ENCODE measurements around the gene CCDC27. TPM values are rescaled to one million over a fixed set of nuclear protein-coding genes. Genes with fewer than 3 reads are reported as not detected.

CCDC27 gene
- total RNA-seq, 1 experiment from 2014 or later = not detected

DNA sequence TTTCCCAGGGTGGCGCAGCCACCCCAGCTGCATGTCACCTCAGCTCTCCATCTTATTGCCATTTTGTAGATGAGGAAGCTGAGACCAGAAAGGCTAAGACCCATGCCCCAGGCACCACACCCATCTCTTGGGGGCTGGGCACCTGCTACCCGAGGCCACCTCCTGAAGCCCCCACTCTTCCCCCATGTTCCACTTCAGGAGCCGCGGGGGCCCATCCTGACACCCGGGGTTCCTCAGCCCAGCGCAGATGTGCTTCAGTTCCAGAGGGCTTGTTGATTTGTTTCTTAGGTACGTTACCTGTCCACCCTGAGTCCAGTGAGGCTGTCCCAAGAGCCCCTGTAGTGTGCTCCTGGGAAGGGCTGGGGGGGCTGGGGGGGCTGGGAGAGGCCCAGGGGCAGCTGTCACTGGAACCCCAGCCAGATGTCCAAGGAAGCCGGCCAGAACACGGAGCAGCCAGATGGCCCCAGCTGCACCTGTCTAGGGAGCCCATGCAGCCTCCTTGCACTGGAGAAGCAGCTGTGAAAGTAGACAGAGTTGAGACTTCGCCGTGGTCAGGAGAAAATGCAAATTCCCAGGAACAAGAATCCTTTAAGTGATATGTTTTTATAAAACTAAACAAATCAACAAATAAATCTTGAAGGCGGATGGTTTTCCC, 17.1 kb upstream of the CCDC27 start:
- Histone ChIP-seq H3K27me3 (replicated peaks; ENCODE audit: control insufficient read depth, insufficient read depth, low read length) (no peaks in the 10 kb centered on the region), H3K4me3 (ENCODE audit: low read depth, low read length) (no peak overlapping the region), H3K9me3 (no peaks in the 10 kb centered on the region), H3K36me3 (ENCODE audit: control insufficient read depth, insufficient read depth, low read length) (no peaks in the 10 kb centered on the region), H3K4me1 (no peaks in the 10 kb centered on the region)
- Mint-ChIP-seq H3K9me3 (ENCODE audit: unreplicated experiment) (no peaks in the 10 kb centered on the region), H3K4me3 (ENCODE audit: unreplicated experiment) (no peak overlapping the region), H3K36me3 (ENCODE audit: insufficient read depth, unreplicated experiment) (no peaks in the 10 kb centered on the region), H3K27me3 (ENCODE audit: insufficient read depth, unreplicated experiment) (no peaks in the 10 kb centered on the region), H3K4me1 (ENCODE audit: low read depth, unreplicated experiment) (no peaks in the 10 kb centered on the region), H3K27ac (ENCODE audit: unreplicated experiment) (no peak overlapping the region)
- BruUV-seq (replicated peaks) = no TSS peak
- intact Hi-C loops (cut with micrococcal nuclease; ENCODE audit: unreplicated experiment) = no loop called here
- ChIA-PET POLR2A (no interaction called here), CTCF (interaction anchor here (1.3 kb wide), 1 partner anchor 11 kb away, joined by 6 read pairs; no protein-coding TSS in a partner anchor)
- no peak for DNase-seq
- TF ChIP-seq CTCF (IDR thresholded peaks at IDR 0.05; ENCODE audit: insufficient read depth in 1 of 2, low read depth in 1 of 2, low read length in 1 of 2, severe bottlenecking in 1 of 2, unreplicated experiment in 1 of 2) = no peak

- ChIA-PET POLR2A (no interaction called here), CTCF (interaction anchor here (1.3 kb wide), 1 partner anchor 11 kb away, joined by 6 read pairs; no protein-coding TSS in a partner anchor)
- Mint-ChIP-seq H3K27me3 (ENCODE audit: insufficient read depth, unreplicated experiment) (no peaks in the 10 kb centered on the region), H3K27ac (ENCODE audit: unreplicated experiment) (no peak overlapping the region), H3K9me3 (ENCODE audit: unreplicated experiment) (no peaks in the 10 kb centered on the region), H3K4me3 (ENCODE audit: unreplicated experiment) (no peak overlapping the region), H3K4me1 (ENCODE audit: low read depth, unreplicated experiment) (no peaks in the 10 kb centered on the region), H3K36me3 (ENCODE audit: insufficient read depth, unreplicated experiment) (no peaks in the 10 kb centered on the region)
- Histone ChIP-seq H3K4me3 (ENCODE audit: low read depth, low read length) (no peak overlapping the region), H3K27me3 (replicated peaks; ENCODE audit: control insufficient read depth, insufficient read depth, low read length) (no peaks in the 10 kb centered on the region), H3K9me3 (no peaks in the 10 kb centered on the region), H3K36me3 (ENCODE audit: control insufficient read depth, insufficient read depth, low read length) (no peaks in the 10 kb centered on the region), H3K4me1 (no peaks in the 10 kb centered on the region)
- intact Hi-C loops (cut with micrococcal nuclease; ENCODE audit: unreplicated experiment) = no loop called here
- no TSS peak for BruUV-seq (replicated peaks)
- TF ChIP-seq CTCF (IDR thresholded peaks at IDR 0.05; ENCODE audit: insufficient read depth in 1 of 2, low read depth in 1 of 2, low read length in 1 of 2, severe bottlenecking in 1 of 2, unreplicated experiment in 1 of 2) = no peak
- DNase-seq = no peak
Observed at GRCh38 chr1:3735688-3736087, 16.6 kb upstream of the CCDC27 start.

DNA sequence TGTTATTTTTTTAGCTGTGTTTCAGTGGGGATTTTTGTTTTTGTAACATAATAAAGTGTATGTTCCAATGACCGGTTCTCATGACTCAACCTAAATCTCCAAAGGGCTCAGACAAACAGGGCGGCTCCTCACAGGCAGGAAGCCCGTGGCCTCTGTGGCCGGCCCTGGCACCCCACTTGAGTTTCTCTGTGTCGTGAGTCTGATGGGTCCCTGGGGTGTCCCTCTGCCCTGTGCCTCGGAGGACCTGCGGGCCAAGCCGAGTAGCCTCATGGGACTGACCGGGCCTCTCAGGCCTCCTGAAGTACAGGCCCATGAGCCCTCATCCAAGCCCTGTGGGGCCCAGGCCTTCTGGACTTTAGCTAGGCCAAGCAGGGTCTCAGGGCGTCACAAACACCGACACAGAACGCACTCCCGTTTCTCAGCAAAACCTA, 16.1 kb upstream of the CCDC27 start:
- CTCF ChIA-PET = no interaction called here

More for the DNA sequence above, 16.1 kb upstream of the CCDC27 start:
- no peaks in the 10 kb centered on the region for H3K4me1 Mint-ChIP-seq (ENCODE audit: low read depth, unreplicated experiment)
- no peaks in the 10 kb centered on the region for H3K36me3 Mint-ChIP-seq (ENCODE audit: insufficient read depth, unreplicated experiment)
- H3K9me3 ChIP-seq = no peaks in the 10 kb centered on the region
- no peak overlapping the region for H3K4me3 ChIP-seq (ENCODE audit: low read depth, low read length)
- DNase-seq = no peak
- BruUV-seq (replicated peaks) = no TSS peak
- H3K27ac Mint-ChIP-seq (ENCODE audit: unreplicated experiment) = no peak overlapping the region
- no peaks in the 10 kb centered on the region for H3K9me3 Mint-ChIP-seq (ENCODE audit: unreplicated experiment)
- POLR2A ChIA-PET = no interaction called here
- H3K27me3 ChIP-seq (replicated peaks; ENCODE audit: control insufficient read depth, insufficient read depth, low read length) = no peaks in the 10 kb centered on the region
- H3K4me3 Mint-ChIP-seq (ENCODE audit: unreplicated experiment) = no peak overlapping the region
- no peaks in the 10 kb centered on the region for H3K27me3 Mint-ChIP-seq (ENCODE audit: insufficient read depth, unreplicated experiment)
- H3K4me1 ChIP-seq = no peaks in the 10 kb centered on the region
- intact Hi-C loops (cut with micrococcal nuclease; ENCODE audit: unreplicated experiment) = no loop called here
- TF ChIP-seq CTCF (IDR thresholded peaks at IDR 0.05; ENCODE audit: insufficient read depth in 1 of 2, low read depth in 1 of 2, low read length in 1 of 2, severe bottlenecking in 1 of 2, unreplicated experiment in 1 of 2) = no peak
- no peaks in the 10 kb centered on the region for H3K36me3 ChIP-seq (ENCODE audit: control insufficient read depth, insufficient read depth, low read length)

All from Caco-2 (cell line).